Smooth muscle cell (in vitro differentiated cells): ENCODE data around the gene MYH7. TPM values are rescaled to one million over a fixed set of nuclear protein-coding genes. Genes with fewer than 3 reads are reported as not detected.

Source experiments
- DNase-seq: peaks from one replicate; lab custom pipeline; 2025; ENCODE audit not compliant: unreplicated experiment; lab: John Stamatoyannopoulos, UW
- H2AFZ ChIP-seq: fragments of 200-600 bp; sonication (generic); 2 replicates; pipeline ENCODE4 v1.6.0; 2016; ENCODE audit warnings: antibody characterized with exemption, low read depth, mild to moderate bottlenecking
- H3F3A ChIP-seq: fragments of 200-600 bp; sonication (generic); 2 replicates; pipeline ENCODE4 v1.6.0; 2017; ENCODE audit warnings: antibody characterized with exemption, low read depth
- H3K27ac ChIP-seq: fragments of 200-600 bp; sonication (generic); 2 replicates; pipeline ENCODE4 v1.5.1; 2016; ENCODE audit warnings: low read depth, mild to moderate bottlenecking
- H3K27me3 ChIP-seq: fragments of 200-600 bp; sonication (generic); 2 replicates; pipeline ENCODE4 v1.6.1; 2016; ENCODE audit warnings: low read depth, mild to moderate bottlenecking
- H3K36me3 ChIP-seq: fragments of 200-600 bp; sonication (generic); 2 replicates; pipeline ENCODE4 v1.5.1; 2016; ENCODE audit warnings: low read depth
- H3K4me1 ChIP-seq: fragments of 200-600 bp; sonication (generic); 2 replicates; pipeline ENCODE4 v1.5.1; 2016; ENCODE audit warnings: low read depth
- H3K4me2 ChIP-seq: fragments of 200-600 bp; sonication (generic); 2 replicates; pipeline ENCODE4 v1.6.0; 2016; ENCODE audit warnings: mild to moderate bottlenecking
- H3K4me3 ChIP-seq: fragments of 200-600 bp; sonication (generic); 2 replicates; pipeline ENCODE4 v1.5.1; 2016; ENCODE audit warnings: mild to moderate bottlenecking
- H3K79me2 ChIP-seq: fragments of 200-600 bp; sonication (generic); 2 replicates; pipeline ENCODE4 v1.6.0; 2016; ENCODE audit warnings: low read depth, mild to moderate bottlenecking
- H3K9ac ChIP-seq: fragments of 200-600 bp; sonication (generic); 2 replicates; pipeline ENCODE4 v1.6.0; 2016; ENCODE audit warnings: low read depth
- H3K9me3 ChIP-seq: fragments of 200-600 bp; sonication (generic); replicated peaks from 2 replicates; pipeline ENCODE4 v1.5.1; 2016; ENCODE audit warnings: low read depth
- H4K20me1 ChIP-seq: fragments of 200-600 bp; sonication (generic); 2 replicates; pipeline ENCODE4 v1.6.0; 2016; ENCODE audit warnings: low read depth
- CTCF ChIP-seq: fragments of 200-600 bp; sonication (generic); IDR thresholded peaks from 2 replicates; pipeline ENCODE4 v1.5.1; 2017; ENCODE audit warnings: borderline replicate concordance, mild to moderate bottlenecking, antibody characterized with exemption; ENCODE audit not compliant: insufficient read depth, poor library complexity, severe bottlenecking
- WGBS: methylation state at CpG from one replicate; pipeline ENCODE4 v1.1.7; 2016; ENCODE audit warnings: low lambda C conversion rate; 5-methylcytosine and 5-hydroxymethylcytosine counted together
- polyA plus RNA-seq: library from polyadenylated mRNA; unstranded; fragments of >200 nt; fragmentation: Nextera tagmentation; extraction: Ambion mirVana; gene quantifications from 2 replicates; pipeline ENCODE4 v1.2.1, GENCODE V29; 2016
- total RNA-seq: library from RNA; depleted of rRNA; stranded (reverse); fragments of >200 nt; gene quantifications from 2 replicates; pipeline ENCODE4 v1.2.3, GENCODE V29; 2014

The MYH7 gene
- total and polyA plus RNA-seq, 2 experiments from 2014 or later, result not detected

- DNase-seq, result no peak
- H3K4me3 ChIP-seq, result no peak overlapping the region
- TF ChIP-seq CTCF, result no peak
- no peaks in the 10 kb centered on the region for H3F3A ChIP-seq
- H3K79me2 ChIP-seq, result no peaks in the 10 kb centered on the region
- no peak overlapping the region for H3K9ac ChIP-seq
- H3K36me3 ChIP-seq, result no peaks in the 10 kb centered on the region
- H3K9me3 ChIP-seq, result no peaks in the 10 kb centered on the region
- 82% methylated on average over 7 of the region's 7 CpGs for WGBS
- no peak overlapping the region for H3K27ac ChIP-seq
- peak overlapping the region; percentile 72 for H2AFZ ChIP-seq
- H4K20me1 ChIP-seq, result no peaks in the 10 kb centered on the region
- H3K27me3 ChIP-seq, result no peaks in the 10 kb centered on the region
- H3K4me1 ChIP-seq, result peaks cover 13% of the 10 kb centered on the region
- no peak overlapping the region for H3K4me2 ChIP-seq
These were observed 12.2 kb upstream of the MYH7 start for GRCh38 chr14:23447361-23448350.

GRCh38 chr14:23446291-23446851 is 10.9 kb upstream of the MYH7 start:
- Histone ChIP-seq H3K9ac (no peak overlapping the region), H3K36me3 (no peaks in the 10 kb centered on the region), H3K79me2 (no peaks in the 10 kb centered on the region), H3K4me2 (no peak overlapping the region), H3K9me3 (no peaks in the 10 kb centered on the region), H3K27me3 (no peaks in the 10 kb centered on the region), H3K27ac (no peak overlapping the region), H3K4me3 (no peak overlapping the region), H2AFZ (peak overlapping the region; percentile 72), H4K20me1 (no peaks in the 10 kb centered on the region), H3F3A (no peaks in the 10 kb centered on the region), H3K4me1 (peaks cover 16% of the 10 kb centered on the region)
- DNase-seq, result no peak
- TF ChIP-seq CTCF, result no peak
- 77% methylated on average over 4 of the region's 4 CpGs for WGBS

- 82% methylated on average over 4 of the region's 4 CpGs for WGBS
- no peaks in the 10 kb centered on the region for H3K27me3 ChIP-seq
- no peak overlapping the region for H3K4me3 ChIP-seq
- H2AFZ ChIP-seq, result no peak overlapping the region
- DNase-seq, result no peak
- H3K9me3 ChIP-seq, result no peaks in the 10 kb centered on the region
- H4K20me1 ChIP-seq, result no peaks in the 10 kb centered on the region
- H3K79me2 ChIP-seq, result no peaks in the 10 kb centered on the region
- H3F3A ChIP-seq, result no peaks in the 10 kb centered on the region
- H3K36me3 ChIP-seq, result no peaks in the 10 kb centered on the region
- no peak overlapping the region for H3K4me2 ChIP-seq
- H3K4me1 ChIP-seq, result peaks cover 16% of the 10 kb centered on the region
- TF ChIP-seq CTCF, result no peak
- no peak overlapping the region for H3K9ac ChIP-seq
- H3K27ac ChIP-seq, result no peak overlapping the region
These were observed 10.3 kb upstream of the MYH7 start for GRCh38 chr14:23445773-23446172.
